ENCODE measurements around the gene LVRN. TPM values are rescaled to one million over a fixed set of nuclear protein-coding genes. Genes with fewer than 3 reads are reported as not detected.

LVRN gene
- total RNA-seq, 1 donor from 2014 or later, result 1.3 TPM

DNA sequence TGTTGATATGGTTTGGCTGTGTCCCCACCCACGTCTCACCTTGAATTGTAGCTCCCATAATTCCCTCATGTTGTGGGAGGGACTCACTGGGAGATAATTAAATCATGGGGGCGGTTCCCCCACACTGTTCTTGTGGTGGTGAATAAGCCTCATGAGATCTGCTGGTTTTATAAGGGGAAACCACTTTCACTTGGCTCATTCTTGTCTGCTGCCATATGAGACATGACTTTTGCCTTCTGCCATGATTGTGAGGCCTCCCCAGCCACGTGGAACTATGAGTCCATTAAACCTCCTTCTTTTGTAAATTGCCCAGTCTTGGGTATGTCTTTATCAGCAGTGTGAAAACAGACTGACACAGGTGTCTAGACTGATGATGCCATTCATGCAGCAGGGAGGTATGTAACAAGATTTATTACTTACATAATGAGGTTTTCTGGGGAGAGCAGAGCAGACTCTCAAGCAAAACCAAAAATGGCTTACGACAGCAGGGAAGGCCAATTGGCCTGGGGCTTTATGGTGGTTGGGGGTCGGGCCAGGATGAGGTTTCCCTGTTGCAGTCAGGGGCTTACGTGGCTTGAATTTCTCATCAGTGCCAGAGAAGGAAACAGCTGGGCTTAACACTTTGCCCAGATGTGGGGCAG is 113.0 kb downstream of the LVRN start:
- Histone ChIP-seq H3K9me3 (no peaks in the 10 kb centered on the region), H3K27ac (no peak overlapping the region), H3K36me3 (no peaks in the 10 kb centered on the region), H3K4me1 (no peaks in the 10 kb centered on the region), H3K27me3 (ENCODE audit: low read depth) (no peaks in the 10 kb centered on the region), H3K4me3 (no peak overlapping the region)
- TF ChIP-seq, protein P1, sequence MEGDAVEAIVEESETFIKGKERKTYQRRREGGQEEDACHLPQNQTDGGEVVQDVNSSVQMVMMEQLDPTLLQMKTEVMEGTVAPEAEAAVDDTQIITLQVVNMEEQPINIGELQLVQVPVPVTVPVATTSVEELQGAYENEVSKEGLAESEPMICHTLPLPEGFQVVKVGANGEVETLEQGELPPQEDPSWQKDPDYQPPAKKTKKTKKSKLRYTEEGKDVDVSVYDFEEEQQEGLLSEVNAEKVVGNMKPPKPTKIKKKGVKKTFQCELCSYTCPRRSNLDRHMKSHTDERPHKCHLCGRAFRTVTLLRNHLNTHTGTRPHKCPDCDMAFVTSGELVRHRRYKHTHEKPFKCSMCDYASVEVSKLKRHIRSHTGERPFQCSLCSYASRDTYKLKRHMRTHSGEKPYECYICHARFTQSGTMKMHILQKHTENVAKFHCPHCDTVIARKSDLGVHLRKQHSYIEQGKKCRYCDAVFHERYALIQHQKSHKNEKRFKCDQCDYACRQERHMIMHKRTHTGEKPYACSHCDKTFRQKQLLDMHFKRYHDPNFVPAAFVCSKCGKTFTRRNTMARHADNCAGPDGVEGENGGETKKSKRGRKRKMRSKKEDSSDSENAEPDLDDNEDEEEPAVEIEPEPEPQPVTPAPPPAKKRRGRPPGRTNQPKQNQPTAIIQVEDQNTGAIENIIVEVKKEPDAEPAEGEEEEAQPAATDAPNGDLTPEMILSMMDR (IDR thresholded peaks at IDR 0.05), result no peak
- ATAC-seq, result no peak
- no peak for DNase-seq
- intact Hi-C loops (cut with DNase I), result no loop called here

DNA sequence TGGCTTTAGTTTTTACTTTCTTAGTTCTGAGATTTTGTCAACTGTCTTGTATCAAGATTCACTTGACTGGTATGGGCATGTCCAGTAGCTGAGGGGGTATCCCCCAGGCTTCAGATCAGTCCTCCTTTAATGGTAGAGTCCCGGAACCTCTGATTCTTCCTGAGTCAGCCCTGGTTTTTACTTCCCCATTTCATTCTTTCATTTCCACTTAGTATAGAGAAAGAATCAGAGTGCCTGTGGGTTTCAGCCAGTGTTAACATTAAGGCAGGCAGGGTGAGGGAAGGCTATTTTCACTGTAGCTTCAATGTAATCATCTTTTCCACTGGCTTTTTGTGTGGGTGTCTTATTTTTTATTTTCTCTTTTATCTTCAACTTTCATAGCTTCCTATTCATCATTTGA is 114.2 kb downstream of the LVRN start:
- TF ChIP-seq, protein P1 (IDR thresholded peaks at IDR 0.05), result no peak
- Histone ChIP-seq H3K27me3 (ENCODE audit: low read depth) (no peaks in the 10 kb centered on the region), H3K27ac (no peak overlapping the region), H3K4me1 (no peaks in the 10 kb centered on the region), H3K4me3 (no peak overlapping the region), H3K36me3 (no peaks in the 10 kb centered on the region), H3K9me3 (no peaks in the 10 kb centered on the region)
- ATAC-seq (peak; percentile 21 to 51), DNase-seq (no peak)
- intact Hi-C loops (cut with DNase I), result no loop called here

Other genes with a start within 250 kb of the LVRN start
- 12.8 TPM for gene CDO1, start 145.8 kb upstream of the LVRN start, total RNA-seq
- gene ATG12, start 120.9 kb upstream of the LVRN start, total RNA-seq, result 35.7 TPM
- gene AP3S1, start 120.5 kb upstream of the LVRN start, total RNA-seq, result 69.4 TPM
- not detected for gene ARL14EPL, start 70.0 kb downstream of the LVRN start, total RNA-seq
- 33.8 TPM for gene COMMD10, start 122.5 kb downstream of the LVRN start, total RNA-seq